ENCODE results near the gene DHRS11. TPM values are rescaled to one million over a fixed set of nuclear protein-coding genes. Genes with fewer than 3 reads are reported as not detected.

DHRS11 gene
- total RNA-seq, 1 experiment from 2014 or later = 27.9 TPM

- peak within 1 kb of the TSS; percentile 25 to 96 (median 95) for H3K27ac Mint-ChIP-seq
- peak within 1 kb of the TSS; percentile 84 to 91 for H3K4me3 Mint-ChIP-seq
- no peak within 1 kb of the TSS for H3K23ac ChIP-seq (ENCODE audit: insufficient read length, low read depth, low read length)
- no peak within 1 kb of the TSS for H3K56ac ChIP-seq (ENCODE audit: insufficient read length, low read depth, low read length)
- H3K4me2 ChIP-seq (ENCODE audit: insufficient read depth, insufficient read length, low read length) = peak within 1 kb of the TSS; percentile 94
- no peak within 1 kb of the TSS for H2BK5ac ChIP-seq (ENCODE audit: insufficient read length, low read length)
- H2BK20ac ChIP-seq (ENCODE audit: low read depth, low read length, poor library complexity, severe bottlenecking) = no peak within 1 kb of the TSS
- no peak within 1 kb of the TSS for H2AK5ac ChIP-seq (ENCODE audit: insufficient read length, low read length)
- H4K91ac ChIP-seq (ENCODE audit: insufficient read length, low read depth, low read length) = no peak within 1 kb of the TSS
- H3K9me3 ChIP-seq (ENCODE audit: control insufficient read depth, low read depth, low read length) = no peaks in the 10 kb centered on the region
- H2AFZ ChIP-seq (ENCODE audit: low read length) = no peak within 1 kb of the TSS
- H4K8ac ChIP-seq (replicated peaks; ENCODE audit: insufficient read length, low read depth, low read length) = no peak within 1 kb of the TSS
- H3K27me3 ChIP-seq (ENCODE audit: insufficient read depth, low read length) = no peaks in the 10 kb centered on the region
- WGBS (ENCODE audit: extremely low coverage, insufficient read length, low lambda C conversion rate) = no CpG with 5 or more reads among the region's 60 CpGs
- no peaks in the 10 kb centered on the region; the same call in 1 of the 2 replicates for H3K79me2 ChIP-seq (ENCODE audit: insufficient read depth, low read length)
- no peak within 1 kb of the TSS for H3K27ac ChIP-seq (ENCODE audit: insufficient read length, low read depth, low read length)
- no peaks in the 10 kb centered on the region for H3K9me3 Mint-ChIP-seq
- H3K23me2 ChIP-seq (ENCODE audit: insufficient read length, low read depth, low read length, poor library complexity, severe bottlenecking) = peaks cover 19% of the 10 kb centered on the region
- H2BK12ac ChIP-seq (ENCODE audit: insufficient read length, low read depth, low read length) = no peak within 1 kb of the TSS
- H3K14ac ChIP-seq (ENCODE audit: insufficient read depth, low read length) = peak within 1 kb of the TSS; percentile 48; the same call in 1 of the 2 replicates
- no peaks in the 10 kb centered on the region for H3K79me1 ChIP-seq (ENCODE audit: insufficient read depth, low read depth, low read length, poor library complexity, severe bottlenecking)
- peaks cover 2 to 34% (median 24%) of the 10 kb centered on the region in 3 experiments; a peak in 5 of 7 replicates for H3K36me3 Mint-ChIP-seq (ENCODE audit: insufficient read depth in 1 of 3, low read depth in 3 of 3)
- no peak within 1 kb of the TSS for H2BK15ac ChIP-seq (ENCODE audit: low read depth, low read length)
- H3K4me1 Mint-ChIP-seq = peaks cover 26 to 31% of the 10 kb centered on the region in 2 experiments
- no peak within 1 kb of the TSS for H3K18ac ChIP-seq (ENCODE audit: insufficient read length, low read depth, low read length)
- peak within 1 kb of the TSS; percentile 47 for H3K9ac ChIP-seq (ENCODE audit: extremely low read depth, insufficient read length, low read length)
- 0 out of 3 replicates have a peak, but pooled peaks have one; percentile 9 for TF ChIP-seq CTCF (conservative IDR thresholded peaks at IDR 0.05)
- H4K20me1 ChIP-seq (ENCODE audit: control insufficient read depth, insufficient read depth, insufficient read length) = no peaks in the 10 kb centered on the region
- no peak within 1 kb of the TSS for H3T11ph ChIP-seq (ENCODE audit: low read length)
- H4K5ac ChIP-seq (ENCODE audit: insufficient read length, low read depth, low read length) = no peak within 1 kb of the TSS
- H3K4me1 ChIP-seq (ENCODE audit: insufficient read depth, low read length) = no peaks in the 10 kb centered on the region
- no peaks in the 10 kb centered on the region; the same call in 1 of the 2 replicates for H3K27me3 Mint-ChIP-seq (ENCODE audit: low read depth)
- H3K4ac ChIP-seq (ENCODE audit: low read depth, low read length) = no peak within 1 kb of the TSS
- H2BK120ac ChIP-seq (ENCODE audit: low read depth, low read length, poor library complexity, severe bottlenecking) = no peak within 1 kb of the TSS
- peak; percentile 97 for DNase-seq
Observed at GRCh38 chr17:36601303-36602029, 9.8 kb downstream of the DHRS11 start, which contains the start of gene MRM1. Gene MRM1, plus strand, starts transcription at chr17:36601583. Its CDS starts 228 bp downstream, at chr17:36601811.

Measured in H9 (cell line).